NCI-H226 (cell line): Measurements from ENCODE around the gene FKBP5.
"Not testable (repeated sequence)": the region's sequence is repeated elsewhere in the genome, so short reads cannot be mapped to it uniquely, and the experiment has no call there.

Source experiments
- DNase-seq: peaks from one replicate; pipeline ENCODE4 v3.0.0-alpha.2; 2015

FKBP5 gene

DNA sequence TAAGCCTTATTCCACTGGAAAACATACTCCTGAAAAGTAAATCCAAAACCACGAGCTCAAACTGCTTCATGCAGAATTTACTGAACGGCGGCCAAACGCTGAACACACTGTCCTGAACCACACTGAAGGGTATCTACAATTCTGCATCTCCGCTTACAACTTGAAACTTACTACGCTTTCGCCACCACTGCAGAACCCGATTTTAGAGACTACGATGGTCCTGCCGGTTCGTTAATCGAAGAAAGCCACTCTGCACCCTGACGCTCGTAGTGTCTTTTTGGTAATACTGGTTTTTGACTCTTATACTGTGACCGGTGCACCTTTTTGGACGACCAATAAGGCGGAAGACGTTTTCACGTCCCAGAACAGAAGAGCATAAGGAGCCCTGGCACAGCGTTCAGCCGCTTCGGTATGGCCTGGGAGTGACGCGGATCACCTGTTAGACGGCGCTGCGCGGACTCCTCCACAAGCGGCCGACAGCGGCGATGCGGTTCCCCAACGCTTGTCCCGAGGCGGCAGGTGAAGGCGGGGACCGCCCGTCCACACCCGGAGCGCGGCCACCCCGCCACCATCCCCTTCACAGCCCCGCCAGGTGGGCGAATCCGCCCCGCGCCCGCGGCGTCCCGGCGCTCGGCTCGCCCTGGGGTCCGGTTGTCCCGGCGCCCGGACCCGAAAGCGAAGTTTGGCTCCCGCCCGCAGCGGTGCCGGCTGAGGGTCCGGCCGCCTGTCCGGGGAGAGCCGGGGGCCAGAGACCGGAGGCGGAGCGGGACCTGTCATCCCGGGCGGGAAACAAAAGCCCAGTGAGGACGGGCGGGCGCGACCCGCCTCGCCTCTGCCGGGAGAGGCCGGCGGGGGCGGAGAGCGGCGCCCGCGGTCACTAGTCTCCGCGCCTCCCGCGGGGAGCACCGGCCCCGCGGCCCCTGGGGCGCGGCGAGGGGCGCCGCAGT is 784 bp downstream of the FKBP5 start:
- no peak for DNase-seq

DNA sequence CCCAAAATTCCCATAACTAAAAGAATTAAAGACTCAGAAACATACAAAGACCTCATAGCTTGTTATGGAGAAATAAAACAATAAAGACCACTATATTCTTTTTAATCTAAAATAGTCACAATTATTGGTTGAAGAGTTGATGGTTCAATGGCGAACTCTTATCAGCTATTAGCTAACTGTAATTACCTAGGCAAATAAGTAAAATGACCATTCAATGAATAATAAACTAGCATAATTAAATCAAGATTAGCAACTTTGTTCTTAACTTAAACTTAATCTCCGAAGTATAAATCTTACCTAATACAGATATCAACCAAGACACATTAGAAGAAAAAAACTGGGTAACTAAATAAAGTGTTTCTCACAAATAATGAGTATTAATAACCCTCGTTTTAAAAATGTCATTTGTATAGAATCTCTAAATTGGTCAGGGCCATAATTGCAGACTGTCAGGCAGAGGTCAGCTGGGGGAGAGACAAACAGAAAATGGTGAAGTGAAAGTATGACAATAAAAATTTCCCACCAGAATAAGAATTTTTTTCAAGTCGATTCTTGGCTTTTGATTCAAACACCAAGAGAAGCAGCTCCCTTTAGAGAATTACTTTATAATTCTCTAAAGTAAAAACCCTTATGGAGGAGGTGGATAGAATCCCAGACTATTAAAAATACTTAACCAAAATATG is 1.7 kb downstream of the FKBP5 start:
- DNase-seq, result no peak

- DNase-seq, result no peak
Measured at GRCh38 chr6:35686436-35686835, 2.3 kb downstream of the FKBP5 start.

DNA sequence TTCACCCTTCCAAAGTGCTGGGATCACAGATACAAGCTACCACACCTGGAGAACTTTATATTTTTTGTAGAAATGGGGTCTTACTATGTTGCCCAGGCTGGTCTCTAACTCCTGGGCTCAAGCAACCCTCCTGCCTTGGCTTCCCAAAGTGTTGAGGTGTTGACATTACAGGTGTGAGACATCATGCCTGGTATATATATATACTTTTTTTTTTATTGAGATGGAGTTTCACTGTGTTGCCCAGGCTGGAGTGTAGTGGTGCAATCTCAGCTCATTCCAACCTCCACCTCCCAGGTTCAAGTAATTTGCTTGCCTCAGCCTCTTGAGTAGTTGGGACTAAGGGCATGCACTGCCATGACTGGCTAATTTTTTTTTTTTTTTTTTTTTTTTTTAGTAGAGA is 5.4 kb downstream of the FKBP5 start:
- no peak for DNase-seq

DNA sequence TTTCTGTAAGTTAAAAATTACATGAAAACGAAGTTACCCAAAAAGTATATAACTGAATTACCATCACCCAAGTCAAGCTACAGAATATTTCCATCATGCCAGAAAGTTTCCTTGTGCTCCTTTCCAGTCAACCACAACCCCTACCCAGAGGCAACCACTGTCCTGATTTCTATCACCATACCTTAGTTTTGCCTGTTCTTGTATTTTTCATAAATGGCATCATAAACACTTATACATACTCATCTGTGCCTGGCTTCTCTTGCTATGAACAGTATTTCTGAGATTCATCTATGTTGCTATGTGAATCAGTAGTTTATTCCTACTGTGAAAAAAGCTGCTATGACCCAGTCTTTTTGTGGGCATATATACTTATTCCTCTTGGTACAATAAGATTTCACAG is 7.4 kb downstream of the FKBP5 start:
- DNase-seq, result no peak

DNA sequence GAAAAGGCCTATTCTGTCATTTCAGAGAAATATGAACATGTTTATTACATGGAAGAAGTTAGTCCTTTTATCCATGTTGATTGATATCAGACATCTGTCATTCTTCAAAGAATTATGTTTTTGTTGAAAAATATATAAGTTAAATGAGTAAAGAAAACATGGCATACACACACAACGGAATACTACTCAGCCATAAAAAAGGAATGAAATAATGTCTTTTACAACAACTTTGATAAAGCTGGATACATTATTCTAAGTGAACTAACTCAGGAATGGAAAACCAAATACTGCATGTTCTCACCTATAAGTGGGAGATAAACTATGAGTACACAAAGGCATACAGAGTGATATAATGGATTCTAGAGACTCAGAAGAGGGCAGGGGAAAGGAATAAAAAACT is 9.3 kb downstream of the FKBP5 start:
- DNase-seq, result no peak

- no peak for DNase-seq
Measured at GRCh38 chr6:35678814-35679213, 9.9 kb downstream of the FKBP5 start.

DNA sequence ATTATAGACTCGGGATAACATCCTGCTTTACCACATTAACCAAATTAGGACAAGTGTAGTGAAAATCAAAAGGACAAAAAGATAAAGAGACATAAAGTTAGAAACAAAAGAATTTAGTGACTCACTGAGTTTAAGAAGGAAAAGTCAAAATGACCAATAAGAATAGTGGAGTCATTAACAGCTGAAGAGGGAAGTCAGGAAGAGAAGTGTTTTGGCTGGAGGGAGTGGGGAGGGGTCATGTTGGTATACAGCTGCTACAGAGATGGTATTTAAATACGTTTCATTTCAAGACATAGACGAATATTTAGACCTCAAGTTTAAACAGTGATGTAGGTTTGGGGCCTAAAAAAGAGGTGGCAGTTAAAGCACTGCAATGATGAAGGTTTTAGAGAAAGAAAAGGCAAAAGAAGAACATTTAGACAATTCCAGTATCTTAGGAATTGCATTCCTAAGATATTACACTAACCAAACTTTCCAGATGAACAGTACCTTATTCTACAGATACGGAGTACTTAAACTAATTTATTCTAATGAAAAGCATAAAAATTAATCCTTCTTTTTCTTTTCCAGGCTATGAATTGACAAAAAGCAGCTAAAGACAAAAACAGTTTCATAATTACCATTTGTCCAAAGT is 10.6 kb downstream of the FKBP5 start:
- DNase-seq, result no peak

DNA sequence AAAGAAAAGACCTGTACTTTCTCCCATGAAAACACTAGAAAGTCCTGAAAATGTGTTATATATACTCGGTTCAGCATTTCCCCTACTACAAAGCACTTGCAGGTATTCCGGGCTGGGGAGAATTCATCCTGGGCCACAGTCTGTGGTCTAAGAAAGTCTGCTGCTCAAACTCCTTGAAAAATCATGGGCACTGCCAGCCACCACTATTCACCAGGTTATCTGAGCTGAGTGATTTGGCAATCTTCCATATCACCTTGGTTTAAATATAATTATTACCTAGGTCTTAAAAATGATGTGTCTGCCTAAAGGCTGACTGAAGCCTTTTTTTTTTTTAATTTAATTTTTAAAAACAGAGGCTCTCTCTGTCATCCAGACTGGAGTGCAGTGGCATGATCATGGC is 11.3 kb downstream of the FKBP5 start:
- DNase-seq, result no peak

DNA sequence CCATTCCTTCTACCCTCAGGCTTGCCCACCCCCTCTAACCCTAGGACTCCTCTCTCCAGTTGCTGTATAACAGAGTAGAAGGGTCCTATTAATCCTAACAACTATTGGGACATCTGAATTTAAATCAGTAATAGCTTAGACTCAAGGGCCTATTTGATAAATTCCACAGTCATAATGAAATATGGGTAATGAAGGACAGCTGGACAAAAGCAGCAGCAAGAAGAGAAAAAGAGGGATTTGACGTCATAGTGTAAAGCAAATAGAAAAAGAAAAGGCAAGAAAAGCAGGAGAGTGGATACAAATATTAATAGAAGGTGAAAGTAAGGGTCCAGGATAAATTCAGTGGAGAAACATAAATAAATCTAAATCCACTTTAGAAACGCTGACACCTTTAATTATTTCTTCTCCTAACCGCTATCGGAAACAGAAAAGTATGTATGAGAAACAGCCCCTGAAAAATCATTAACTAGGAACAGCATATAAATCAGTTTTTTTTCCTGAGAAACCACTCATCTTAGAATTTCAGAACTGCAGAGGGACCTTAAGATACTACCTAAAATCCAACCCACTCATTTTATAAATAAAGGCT is 12.8 kb downstream of the FKBP5 start:
- no peak for DNase-seq

DNA sequence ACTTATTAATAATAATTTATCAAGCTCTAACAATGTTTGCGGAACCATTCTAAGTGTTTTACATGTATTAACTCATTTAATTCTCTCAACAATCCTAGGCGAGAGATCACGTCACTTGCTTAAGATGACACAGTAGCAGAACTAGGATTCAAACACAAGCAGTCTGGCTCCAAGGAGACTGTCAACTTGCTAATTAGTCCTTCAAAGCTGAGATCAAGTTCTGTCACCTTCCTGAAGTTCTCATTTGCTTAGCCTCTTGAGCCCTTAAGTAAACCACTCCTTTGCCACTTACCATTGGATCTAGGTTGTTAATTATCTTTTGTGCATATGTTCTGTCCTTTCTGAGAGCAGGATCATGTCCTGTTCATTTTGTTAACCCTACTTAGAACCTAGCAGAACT is 14.1 kb downstream of the FKBP5 start:
- DNase-seq, result no peak

DNA sequence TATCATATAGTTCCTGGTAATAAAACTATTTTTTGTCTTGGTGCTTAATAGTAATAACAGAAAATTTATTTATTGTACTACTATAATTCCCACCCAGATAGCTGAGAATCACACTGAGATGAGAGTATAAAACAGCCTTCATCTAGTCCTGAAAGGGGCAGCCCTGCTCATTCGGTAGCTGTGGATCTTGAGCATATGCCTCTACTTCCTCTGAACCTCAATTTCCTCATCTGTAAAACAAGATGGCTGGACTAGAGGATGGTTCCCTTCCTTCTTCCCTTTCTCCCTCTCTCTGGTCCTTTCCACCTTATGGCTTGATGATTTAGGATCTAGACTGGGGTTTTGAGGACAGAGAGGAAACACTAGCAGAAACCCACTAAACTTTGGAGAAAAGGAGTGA is 15.0 kb downstream of the FKBP5 start:
- DNase-seq, result no peak

DNA sequence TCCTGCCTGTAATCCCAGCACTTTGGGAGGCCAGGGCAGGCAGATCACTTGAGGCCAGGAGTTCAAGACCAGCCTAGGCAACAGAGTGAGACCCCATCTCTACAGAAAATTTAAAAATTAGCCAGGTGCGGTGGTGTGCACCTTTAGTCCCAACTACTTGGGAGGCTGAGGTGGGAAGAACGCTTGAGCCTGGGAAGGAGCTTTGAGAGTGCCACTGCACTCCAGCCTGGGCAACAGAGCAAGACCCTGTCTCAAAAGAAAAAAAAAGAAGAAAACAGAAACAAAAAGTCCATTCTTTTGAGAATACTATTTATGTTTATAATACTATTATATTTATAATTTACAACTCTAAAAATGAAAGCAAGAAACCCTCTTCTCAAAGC is 15.4 kb downstream of the FKBP5 start:
- not testable (repeated sequence) for DNase-seq

DNA sequence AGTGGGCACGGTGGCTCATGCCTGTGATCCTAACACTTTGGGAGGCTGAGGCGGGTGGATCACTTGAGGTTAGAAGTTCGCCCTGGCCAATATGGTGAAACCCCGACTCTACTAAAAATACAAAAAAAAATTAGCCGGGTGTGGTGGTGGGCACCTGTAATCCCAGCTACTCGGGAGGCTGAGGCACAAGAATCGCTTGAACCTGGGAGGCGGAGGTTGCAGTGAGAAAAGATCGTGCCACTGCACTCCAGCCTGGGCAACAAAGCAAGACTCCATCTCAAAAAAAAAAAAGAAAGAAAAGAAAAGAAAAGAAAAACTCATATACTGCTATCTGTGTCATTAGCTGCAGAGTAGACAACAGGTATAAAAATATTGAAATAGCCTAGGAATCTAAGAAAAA is 18.3 kb downstream of the FKBP5 start:
- DNase-seq, result not testable (repeated sequence)

GRCh38 chr6:35669451-35670045 is 19.2 kb downstream of the FKBP5 start:
- no peak for DNase-seq

DNA sequence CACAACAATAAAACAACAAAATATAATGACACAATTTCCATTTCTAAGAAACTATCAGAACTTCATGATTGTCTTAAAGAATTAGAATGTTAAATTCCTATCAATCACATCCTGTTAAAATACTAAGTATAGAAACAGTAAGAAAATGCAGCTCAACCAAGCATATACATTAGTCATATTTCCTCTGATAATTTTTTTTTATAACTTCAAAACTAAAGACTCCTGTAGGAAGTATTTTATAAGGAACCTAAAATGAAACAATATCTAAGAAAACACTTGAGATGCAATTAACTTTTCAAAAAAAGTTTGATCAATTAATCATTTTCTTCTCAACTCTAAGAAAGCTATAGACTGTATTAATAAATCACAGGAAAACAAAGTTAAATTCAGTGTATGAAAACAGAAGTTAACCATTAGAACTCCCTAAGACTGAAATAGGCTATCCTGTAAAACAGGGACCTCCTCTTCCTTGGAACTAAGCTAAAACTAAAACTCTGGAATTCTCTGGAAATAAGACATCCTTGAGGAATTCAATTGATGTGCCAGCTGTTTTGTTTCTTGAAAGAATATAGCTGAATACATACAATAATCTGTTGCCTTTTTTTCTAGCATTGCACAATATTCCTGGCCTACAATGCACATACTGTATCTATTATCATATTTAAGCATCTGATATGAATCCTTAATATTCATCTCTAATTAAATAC is 19.8 kb downstream of the FKBP5 start:
- DNase-seq, result no peak

GRCh38 chr6:35668096-35668495 is 20.6 kb downstream of the FKBP5 start:
- no peak for DNase-seq

GRCh38 chr6:35665573-35665972 is 23.1 kb downstream of the FKBP5 start:
- no peak for DNase-seq

GRCh38 chr6:35664945-35665344 is 23.8 kb downstream of the FKBP5 start:
- no peak for DNase-seq

GRCh38 chr6:35663447-35664235 is 25.1 kb downstream of the FKBP5 start:
- peak; percentile 34 for DNase-seq

GRCh38 chr6:35662999-35663398 is 25.7 kb downstream of the FKBP5 start:
- no peak for DNase-seq

GRCh38 chr6:35654883-35655282 is 33.8 kb downstream of the FKBP5 start:
- no peak for DNase-seq
